ENCODE measurements around the gene DGKD.

Gene DGKD

DNA sequence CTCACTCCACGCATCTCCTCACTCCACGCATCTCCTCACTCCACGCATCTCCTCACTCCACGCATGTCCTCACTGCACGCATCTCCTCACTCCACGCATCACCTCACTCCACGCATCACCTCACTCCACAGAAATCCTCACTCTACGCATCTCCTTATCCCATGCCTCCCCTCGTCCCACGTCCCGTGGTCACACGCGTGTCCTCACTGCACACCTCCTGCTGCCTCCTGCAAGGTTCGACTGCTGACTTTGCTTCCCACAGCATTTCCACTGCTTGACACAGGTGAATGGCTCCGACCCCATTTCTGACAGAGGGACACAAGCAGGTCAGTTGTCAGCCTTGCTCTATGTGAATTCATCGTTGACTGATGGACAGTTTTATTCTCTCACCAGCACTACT, 109.3 kb downstream of the DGKD start:
- DNase-seq (ENCODE audit: low read depth) = no peak
- TF ChIP-seq, protein P1, sequence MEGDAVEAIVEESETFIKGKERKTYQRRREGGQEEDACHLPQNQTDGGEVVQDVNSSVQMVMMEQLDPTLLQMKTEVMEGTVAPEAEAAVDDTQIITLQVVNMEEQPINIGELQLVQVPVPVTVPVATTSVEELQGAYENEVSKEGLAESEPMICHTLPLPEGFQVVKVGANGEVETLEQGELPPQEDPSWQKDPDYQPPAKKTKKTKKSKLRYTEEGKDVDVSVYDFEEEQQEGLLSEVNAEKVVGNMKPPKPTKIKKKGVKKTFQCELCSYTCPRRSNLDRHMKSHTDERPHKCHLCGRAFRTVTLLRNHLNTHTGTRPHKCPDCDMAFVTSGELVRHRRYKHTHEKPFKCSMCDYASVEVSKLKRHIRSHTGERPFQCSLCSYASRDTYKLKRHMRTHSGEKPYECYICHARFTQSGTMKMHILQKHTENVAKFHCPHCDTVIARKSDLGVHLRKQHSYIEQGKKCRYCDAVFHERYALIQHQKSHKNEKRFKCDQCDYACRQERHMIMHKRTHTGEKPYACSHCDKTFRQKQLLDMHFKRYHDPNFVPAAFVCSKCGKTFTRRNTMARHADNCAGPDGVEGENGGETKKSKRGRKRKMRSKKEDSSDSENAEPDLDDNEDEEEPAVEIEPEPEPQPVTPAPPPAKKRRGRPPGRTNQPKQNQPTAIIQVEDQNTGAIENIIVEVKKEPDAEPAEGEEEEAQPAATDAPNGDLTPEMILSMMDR (conservative IDR thresholded peaks at IDR 0.05; ENCODE audit: control insufficient read depth, insufficient read depth, low read depth, low read length) = no peak
- H3K4me3 ChIP-seq (ENCODE audit: control insufficient read depth, low read depth, low read length) = no peak overlapping the region

DNA sequence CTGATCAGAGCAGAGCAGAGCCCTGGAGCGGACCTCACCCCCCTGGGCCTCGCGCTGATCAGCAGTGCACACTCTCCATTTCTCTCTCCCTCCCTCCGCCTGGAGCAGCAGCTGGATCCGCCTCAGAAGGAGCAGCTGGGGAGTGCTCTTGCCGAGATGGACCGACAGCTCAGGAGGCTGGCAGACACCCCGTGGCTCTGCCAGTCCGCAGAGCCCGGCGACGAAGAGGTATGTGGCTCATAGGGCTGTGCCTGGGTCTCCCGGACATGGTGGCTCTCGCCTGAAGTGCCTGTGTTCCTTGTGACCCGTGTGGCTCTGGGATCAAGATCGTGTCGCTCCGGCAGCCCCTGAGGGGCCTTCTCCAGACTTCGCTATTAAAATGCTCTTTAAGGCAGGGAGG, 109.8 kb downstream of the DGKD start:
- TF ChIP-seq, protein P1 (conservative IDR thresholded peaks at IDR 0.05; ENCODE audit: control insufficient read depth, insufficient read depth, low read depth, low read length) = no peak
- DNase-seq (ENCODE audit: low read depth) = no peak
- no peak overlapping the region for H3K4me3 ChIP-seq (ENCODE audit: control insufficient read depth, low read depth, low read length)

DNA sequence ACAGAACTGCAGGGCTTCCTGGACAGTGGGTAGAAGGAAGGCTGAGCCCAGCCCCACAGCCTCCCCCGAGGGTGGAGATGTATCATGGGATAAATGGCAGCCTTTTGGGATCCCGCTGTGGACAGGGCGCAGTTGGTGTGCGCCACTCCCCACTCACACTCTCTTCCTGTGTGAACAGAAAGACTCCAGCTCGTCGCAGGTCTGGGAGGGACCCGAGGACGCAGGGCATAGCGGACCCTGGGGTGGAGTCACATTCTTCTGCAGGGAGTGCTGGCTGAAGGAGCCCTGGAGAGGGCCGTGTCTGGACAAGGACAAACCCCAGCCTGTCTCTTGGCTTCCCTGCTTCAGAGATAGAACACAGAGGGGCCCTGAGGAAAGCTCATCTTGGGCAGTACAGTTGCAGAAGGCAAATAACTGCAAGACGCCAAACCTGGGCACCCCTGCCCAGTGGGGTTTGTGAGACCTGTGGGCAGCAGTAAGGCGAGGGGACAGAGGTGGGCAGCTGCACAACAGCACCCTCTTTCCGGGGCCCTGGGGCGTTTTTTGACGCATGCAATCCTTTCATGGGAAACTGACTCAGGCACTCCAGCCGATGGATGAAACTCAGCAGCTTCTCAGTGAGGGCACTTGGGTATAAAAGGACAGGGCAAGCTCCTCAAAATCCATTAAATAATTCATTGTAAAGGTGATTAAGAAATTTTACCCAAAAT, 110.4 kb downstream of the DGKD start:
- TF ChIP-seq, protein P1 (conservative IDR thresholded peaks at IDR 0.05; ENCODE audit: control insufficient read depth, insufficient read depth, low read depth, low read length) = no peak
- no peak overlapping the region for H3K4me3 ChIP-seq (ENCODE audit: control insufficient read depth, low read depth, low read length)
- no peak for DNase-seq (ENCODE audit: low read depth)

DNA sequence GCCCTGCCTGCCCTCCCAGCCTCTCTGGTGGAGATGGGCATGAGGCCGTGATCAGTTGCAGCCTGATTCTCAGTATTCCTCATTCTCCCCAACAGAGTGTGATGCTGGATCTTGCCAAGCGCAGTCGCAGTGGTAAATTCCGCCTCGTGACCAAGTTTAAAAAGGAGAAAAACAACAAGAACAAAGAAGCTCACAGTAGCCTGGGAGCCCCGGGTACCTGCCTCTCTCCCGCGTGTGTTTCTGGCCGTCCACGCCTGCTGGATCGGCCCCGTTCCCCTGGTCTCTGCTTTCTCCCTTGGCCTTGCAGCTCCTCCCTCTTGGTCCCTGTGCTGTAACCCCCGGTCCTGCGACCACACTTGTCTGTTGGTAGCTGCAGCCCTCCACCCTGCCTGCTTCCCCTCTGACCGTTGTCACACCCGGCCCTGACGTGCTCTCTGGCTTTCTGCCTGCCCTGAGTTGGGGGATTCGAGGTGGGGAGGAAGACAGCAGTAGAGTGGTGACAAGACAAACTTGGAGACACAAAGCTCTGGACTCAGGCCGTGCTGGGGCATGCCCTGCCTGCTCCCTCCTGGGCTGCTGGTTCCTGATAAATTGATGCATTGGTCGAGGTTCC, 112.8 kb downstream of the DGKD start:
- no peak for DNase-seq (ENCODE audit: low read depth)
- TF ChIP-seq, protein P1 (conservative IDR thresholded peaks at IDR 0.05; ENCODE audit: control insufficient read depth, insufficient read depth, low read depth, low read length) = no peak

DNA sequence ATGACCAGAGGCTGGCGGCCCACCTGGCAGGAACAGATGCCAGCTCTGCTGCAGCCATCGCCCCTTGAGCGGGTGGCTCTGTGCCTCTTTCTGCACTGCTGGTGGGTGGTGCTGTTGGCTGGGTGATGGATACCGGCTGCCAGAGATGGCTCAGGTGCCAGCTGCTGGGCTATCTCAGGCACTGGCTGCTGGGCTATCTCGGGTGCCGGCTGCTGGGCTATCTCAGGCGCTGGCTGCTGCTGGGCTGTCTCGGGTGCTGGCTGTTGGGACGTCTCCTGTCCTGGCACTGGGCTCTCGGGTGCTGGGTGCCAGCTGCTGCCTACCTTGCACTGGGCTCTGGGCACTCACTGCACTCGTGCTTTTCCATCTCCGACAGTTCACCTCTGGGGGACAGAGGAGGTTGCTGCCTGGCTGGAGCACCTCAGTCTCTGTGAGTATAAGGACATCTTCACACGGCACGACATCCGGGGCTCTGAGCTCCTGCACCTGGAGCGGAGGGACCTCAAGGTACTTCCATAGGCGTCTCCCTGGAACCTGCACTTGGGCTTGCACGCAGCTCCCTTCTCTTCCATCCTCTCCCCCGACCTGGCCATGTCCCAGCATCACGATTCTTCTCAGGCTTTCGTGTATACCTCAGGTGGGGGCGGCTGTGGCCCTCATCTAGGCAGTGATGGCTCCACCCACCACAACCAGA, 113.9 kb downstream of the DGKD start:
- no peak overlapping the region for H3K4me3 ChIP-seq (ENCODE audit: control insufficient read depth, low read depth, low read length)
- TF ChIP-seq, protein P1 (conservative IDR thresholded peaks at IDR 0.05; ENCODE audit: control insufficient read depth, insufficient read depth, low read depth, low read length) = no peak
- DNase-seq (ENCODE audit: low read depth) = no peak

More for the DNA sequence above, 112.8 kb downstream of the DGKD start:
- H3K4me3 ChIP-seq (ENCODE audit: control insufficient read depth, low read depth, low read length) = no peak overlapping the region

DNA sequence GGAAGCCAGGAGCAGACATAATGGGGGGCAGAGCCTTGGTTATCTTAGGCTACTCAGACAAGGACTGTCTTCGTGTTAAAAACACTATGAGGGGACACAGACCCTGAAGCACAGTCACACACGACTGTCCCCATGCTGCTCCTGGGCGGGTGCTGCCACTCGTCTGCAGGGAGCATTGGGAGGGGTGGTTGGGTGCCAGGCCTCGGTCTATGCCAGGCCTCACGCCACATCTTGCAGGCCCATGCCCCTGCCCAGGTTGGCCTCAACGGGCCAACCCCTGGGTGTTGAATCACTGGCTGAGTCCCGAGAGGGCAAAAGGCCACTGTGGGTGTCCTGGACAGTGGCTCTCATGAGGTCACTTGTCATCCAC, 114.4 kb downstream of the DGKD start:
- no peak overlapping the region for H3K4me3 ChIP-seq (ENCODE audit: control insufficient read depth, low read depth, low read length)
- no peak for DNase-seq (ENCODE audit: low read depth)
- TF ChIP-seq, protein P1 (conservative IDR thresholded peaks at IDR 0.05; ENCODE audit: control insufficient read depth, insufficient read depth, low read depth, low read length) = no peak
